ENCODE measurements around the gene PGAP6.

The PGAP6 gene

DNA sequence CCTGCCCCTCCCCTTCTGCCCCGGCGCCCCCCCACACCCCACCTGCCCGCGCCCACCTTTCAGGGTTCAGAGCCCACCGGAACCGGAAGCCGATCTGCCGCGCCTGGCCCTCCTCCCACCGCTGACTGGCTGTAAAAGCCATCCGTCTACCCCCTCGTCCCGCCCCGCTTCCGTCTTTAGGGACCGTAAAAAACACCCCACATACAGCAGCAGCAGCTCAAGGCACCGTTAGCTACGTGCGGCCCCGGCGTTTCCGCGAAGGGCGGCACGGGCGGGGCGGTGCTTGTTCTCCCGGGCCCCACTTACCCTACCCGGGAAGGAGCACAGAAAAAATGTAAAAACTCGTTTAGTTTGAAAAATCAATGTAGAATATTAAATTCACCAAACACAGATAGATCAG is 11.3 kb downstream of the PGAP6 start, which contains the start of gene MRPL28:
Gene MRPL28, minus strand, starts transcription at position 96 of the 400 bp plus-strand sequence. CDS start 320 bp downstream, outside the sequence.
- Histone ChIP-seq H3K27me3 (ENCODE audit: control insufficient read depth, insufficient read depth, low read length) (no peaks in the 10 kb centered on the region), H3K9me3 (ENCODE audit: control insufficient read depth, insufficient read depth, low read depth, low read length) (no peaks in the 10 kb centered on the region), H3K4me3 (ENCODE audit: low read depth, low read length) (peak within 1 kb of the TSS; percentile 65), H3K36me3 (ENCODE audit: control insufficient read depth, insufficient read depth, low read length) (peaks cover 66% of the 10 kb centered on the region), H3K9ac (ENCODE audit: low read length) (peak within 1 kb of the TSS; percentile 69), H3K27ac (ENCODE audit: low read depth, low read length) (peak within 1 kb of the TSS; percentile 16; the same call in 1 of the 2 replicates), H3K4me1 (ENCODE audit: control insufficient read depth, insufficient read depth, low read length) (peaks cover 12% of the 10 kb centered on the region; the same call in 1 of the 2 replicates)

DNA sequence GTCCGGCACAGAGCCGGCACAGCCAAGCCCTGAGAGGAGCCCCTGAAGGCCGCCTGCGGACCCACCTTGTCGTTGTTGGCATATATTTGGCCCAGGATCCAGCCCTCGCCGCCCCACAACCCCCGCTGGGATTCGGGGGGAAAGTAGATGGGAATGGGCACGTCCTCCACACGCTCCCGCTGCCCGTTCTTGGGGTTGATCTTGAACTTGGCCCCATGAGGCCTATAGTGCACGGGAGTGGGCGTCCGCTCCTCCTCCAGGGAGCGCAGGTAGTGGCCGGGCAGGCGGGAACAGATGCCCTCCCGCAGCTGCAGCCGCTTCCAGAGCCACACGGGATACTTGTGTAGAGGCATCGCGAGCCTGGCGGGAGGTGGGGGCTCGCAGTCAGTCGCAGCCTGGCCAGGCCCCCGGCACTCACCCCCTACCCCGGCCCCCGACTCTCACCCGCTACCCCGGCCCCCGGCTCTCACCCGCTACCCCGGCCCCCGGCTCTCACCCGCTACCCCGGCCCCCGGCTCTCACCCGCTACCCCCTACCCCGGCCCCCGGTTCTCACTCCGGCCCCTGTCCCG is 11.8 kb downstream of the PGAP6 start:
- Histone ChIP-seq H3K36me3 (ENCODE audit: control insufficient read depth, insufficient read depth, low read length) (peaks cover 62% of the 10 kb centered on the region), H3K4me3 (ENCODE audit: low read depth, low read length) (peak overlapping the region; percentile 65), H3K27me3 (ENCODE audit: control insufficient read depth, insufficient read depth, low read length) (no peaks in the 10 kb centered on the region), H3K9me3 (ENCODE audit: control insufficient read depth, insufficient read depth, low read depth, low read length) (no peaks in the 10 kb centered on the region), H3K27ac (ENCODE audit: low read depth, low read length) (no peak overlapping the region), H3K9ac (ENCODE audit: low read length) (peak overlapping the region; percentile 69), H3K4me1 (ENCODE audit: control insufficient read depth, insufficient read depth, low read length) (peaks cover 12% of the 10 kb centered on the region; the same call in 1 of the 2 replicates)

DNA sequence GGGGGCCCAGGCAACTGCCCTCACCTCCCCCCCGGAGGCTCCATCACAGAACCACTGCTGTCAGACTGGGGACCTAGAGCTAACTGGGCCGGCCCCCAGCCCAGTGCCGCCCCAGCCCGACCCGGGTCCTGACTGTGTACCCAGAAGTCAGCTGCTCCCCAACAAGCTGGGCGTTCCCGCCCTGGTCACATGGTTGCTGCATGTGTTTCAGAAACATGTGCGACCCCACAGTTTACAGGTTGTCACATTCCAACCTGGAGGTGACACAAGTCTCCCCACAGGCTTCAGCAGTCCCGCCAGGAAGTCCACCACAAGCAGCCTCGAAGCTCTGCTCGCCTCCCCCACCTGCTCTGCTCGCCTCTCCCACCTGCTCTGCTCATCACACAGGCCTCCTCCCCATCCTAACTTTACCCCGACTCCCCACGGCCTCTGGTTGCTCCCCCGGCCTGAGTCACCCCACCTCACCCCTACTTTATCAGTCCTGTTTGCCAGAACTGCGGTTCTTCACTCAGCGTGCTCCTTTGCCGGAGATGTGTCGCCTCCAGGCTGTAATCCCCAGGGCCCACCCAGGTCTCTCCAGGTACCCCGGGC is 12.4 kb downstream of the PGAP6 start:
- no peaks in the 10 kb centered on the region for H3K27me3 ChIP-seq (ENCODE audit: control insufficient read depth, insufficient read depth, low read length)
- peaks cover 56% of the 10 kb centered on the region for H3K36me3 ChIP-seq (ENCODE audit: control insufficient read depth, insufficient read depth, low read length)
- H3K4me1 ChIP-seq (ENCODE audit: control insufficient read depth, insufficient read depth, low read length), result peaks cover 12% of the 10 kb centered on the region; the same call in 1 of the 2 replicates
- H3K4me3 ChIP-seq (ENCODE audit: low read depth, low read length), result peak overlapping the region; percentile 65
- H3K9me3 ChIP-seq (ENCODE audit: control insufficient read depth, insufficient read depth, low read depth, low read length), result no peaks in the 10 kb centered on the region
- no peak overlapping the region for H3K27ac ChIP-seq (ENCODE audit: low read depth, low read length)
- peak overlapping the region; percentile 69 for H3K9ac ChIP-seq (ENCODE audit: low read length)

DNA sequence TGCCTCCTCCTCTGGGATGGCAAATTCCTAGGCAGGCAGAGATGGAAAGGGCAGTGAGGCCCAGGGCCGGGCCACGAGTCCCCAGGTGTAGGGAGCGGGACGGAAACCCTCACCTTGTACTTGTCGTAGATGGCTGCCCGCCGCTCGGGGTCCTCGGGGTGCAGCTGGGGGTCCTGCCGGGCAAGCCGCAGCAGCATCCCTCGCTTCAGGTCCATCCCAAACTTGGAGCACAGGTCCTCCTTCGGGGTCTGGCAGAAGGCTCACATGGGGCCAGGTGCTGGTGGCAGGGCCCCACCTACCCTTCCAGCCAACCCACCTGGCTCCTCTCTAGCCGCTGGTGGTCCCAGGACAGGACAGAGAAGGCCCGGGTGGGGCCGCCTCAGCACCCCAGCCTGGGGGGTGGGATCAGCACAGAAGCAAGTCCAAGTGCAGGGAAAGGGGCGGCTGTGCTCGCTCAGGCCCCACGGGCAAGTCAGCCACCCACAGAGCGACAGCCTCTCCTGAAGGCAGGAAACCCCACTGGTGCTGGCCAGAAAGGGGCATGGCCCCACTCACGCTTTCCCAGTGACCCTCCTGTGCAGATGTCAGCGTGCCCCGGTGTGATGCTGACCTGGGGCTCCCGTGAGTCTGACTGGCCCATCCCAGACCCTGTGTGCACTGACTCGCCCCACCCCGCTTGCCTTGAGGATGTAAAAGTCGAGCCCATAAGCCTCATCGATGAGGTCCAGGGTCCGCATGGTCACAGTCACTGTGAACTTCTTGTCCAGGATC is 13.2 kb downstream of the PGAP6 start:
- Histone ChIP-seq H3K4me3 (ENCODE audit: low read depth, low read length) (no peak overlapping the region), H3K9ac (ENCODE audit: low read length) (no peak overlapping the region), H3K4me1 (ENCODE audit: control insufficient read depth, insufficient read depth, low read length) (peaks cover 12% of the 10 kb centered on the region; the same call in 1 of the 2 replicates)

DNA sequence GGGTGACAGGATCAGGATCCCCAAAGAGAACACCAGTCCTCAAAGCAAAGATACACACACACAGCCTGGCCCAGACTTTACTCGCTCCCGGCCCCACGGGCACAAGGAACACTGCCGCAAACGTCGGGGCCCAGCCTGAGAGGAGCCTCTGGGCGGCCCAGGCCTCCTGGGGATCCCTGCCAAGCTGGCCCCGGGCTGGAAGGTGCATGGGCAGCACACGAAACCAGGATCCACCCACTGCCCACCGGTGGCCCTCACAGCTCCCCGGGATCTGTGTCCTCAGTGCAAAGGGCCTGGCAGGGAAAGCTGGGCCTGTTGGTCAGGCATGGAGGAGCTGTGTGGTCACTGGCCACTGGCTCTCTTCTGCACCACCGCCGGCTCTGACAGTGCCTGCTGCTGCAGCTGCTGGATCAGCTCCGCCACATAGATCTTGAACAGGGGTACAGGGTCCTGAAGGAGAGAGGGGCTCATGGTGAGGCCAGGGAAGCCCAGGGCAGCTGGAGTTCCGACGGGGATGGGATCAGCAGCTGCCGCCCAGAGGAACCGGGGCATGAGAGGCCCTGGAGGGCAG is 14.4 kb downstream of the PGAP6 start:
- H3K4me1 ChIP-seq (ENCODE audit: control insufficient read depth, insufficient read depth, low read length), result peaks cover 12% of the 10 kb centered on the region; the same call in 1 of the 2 replicates
- no peaks in the 10 kb centered on the region for H3K27me3 ChIP-seq (ENCODE audit: control insufficient read depth, insufficient read depth, low read length)
- no peak overlapping the region for H3K4me3 ChIP-seq (ENCODE audit: low read depth, low read length)
- H3K27ac ChIP-seq (ENCODE audit: low read depth, low read length), result no peak overlapping the region
- H3K9ac ChIP-seq (ENCODE audit: low read length), result no peak overlapping the region
- peaks cover 37% of the 10 kb centered on the region for H3K36me3 ChIP-seq (ENCODE audit: control insufficient read depth, insufficient read depth, low read length)
- H3K9me3 ChIP-seq (ENCODE audit: control insufficient read depth, insufficient read depth, low read depth, low read length), result no peaks in the 10 kb centered on the region

More for the DNA sequence above, 13.2 kb downstream of the PGAP6 start:
- H3K36me3 ChIP-seq (ENCODE audit: control insufficient read depth, insufficient read depth, low read length), result peaks cover 48% of the 10 kb centered on the region
- no peaks in the 10 kb centered on the region for H3K9me3 ChIP-seq (ENCODE audit: control insufficient read depth, insufficient read depth, low read depth, low read length)
- no peaks in the 10 kb centered on the region for H3K27me3 ChIP-seq (ENCODE audit: control insufficient read depth, insufficient read depth, low read length)
- no peak overlapping the region for H3K27ac ChIP-seq (ENCODE audit: low read depth, low read length)

DNA sequence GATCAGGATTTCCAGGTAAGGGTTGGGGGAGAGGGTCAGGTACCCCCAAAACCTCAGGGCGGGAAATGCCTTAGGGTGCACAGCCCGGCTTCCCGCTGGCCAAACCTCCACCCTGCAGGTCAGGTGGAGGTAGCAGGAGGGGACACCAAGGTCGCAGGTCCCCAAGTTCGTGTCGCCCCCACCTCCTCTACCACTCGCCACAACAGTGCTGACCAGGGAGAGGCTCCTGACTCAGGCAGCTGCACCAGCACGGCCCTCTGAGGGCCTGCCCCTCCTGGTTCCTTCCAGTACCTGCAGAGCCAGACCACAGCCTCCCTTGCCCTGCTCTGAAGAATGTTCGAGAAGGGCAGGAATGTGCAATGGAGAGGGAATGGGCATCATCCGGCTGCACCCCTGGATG is 15.3 kb downstream of the PGAP6 start:
- Histone ChIP-seq H3K9ac (ENCODE audit: low read length) (no peak overlapping the region), H3K9me3 (ENCODE audit: control insufficient read depth, insufficient read depth, low read depth, low read length) (no peaks in the 10 kb centered on the region), H3K27ac (ENCODE audit: low read depth, low read length) (no peak overlapping the region), H3K27me3 (ENCODE audit: control insufficient read depth, insufficient read depth, low read length) (no peaks in the 10 kb centered on the region), H3K36me3 (ENCODE audit: control insufficient read depth, insufficient read depth, low read length) (peaks cover 27% of the 10 kb centered on the region), H3K4me1 (ENCODE audit: control insufficient read depth, insufficient read depth, low read length) (peaks cover 12% of the 10 kb centered on the region; the same call in 1 of the 2 replicates), H3K4me3 (ENCODE audit: low read depth, low read length) (no peak overlapping the region)

DNA sequence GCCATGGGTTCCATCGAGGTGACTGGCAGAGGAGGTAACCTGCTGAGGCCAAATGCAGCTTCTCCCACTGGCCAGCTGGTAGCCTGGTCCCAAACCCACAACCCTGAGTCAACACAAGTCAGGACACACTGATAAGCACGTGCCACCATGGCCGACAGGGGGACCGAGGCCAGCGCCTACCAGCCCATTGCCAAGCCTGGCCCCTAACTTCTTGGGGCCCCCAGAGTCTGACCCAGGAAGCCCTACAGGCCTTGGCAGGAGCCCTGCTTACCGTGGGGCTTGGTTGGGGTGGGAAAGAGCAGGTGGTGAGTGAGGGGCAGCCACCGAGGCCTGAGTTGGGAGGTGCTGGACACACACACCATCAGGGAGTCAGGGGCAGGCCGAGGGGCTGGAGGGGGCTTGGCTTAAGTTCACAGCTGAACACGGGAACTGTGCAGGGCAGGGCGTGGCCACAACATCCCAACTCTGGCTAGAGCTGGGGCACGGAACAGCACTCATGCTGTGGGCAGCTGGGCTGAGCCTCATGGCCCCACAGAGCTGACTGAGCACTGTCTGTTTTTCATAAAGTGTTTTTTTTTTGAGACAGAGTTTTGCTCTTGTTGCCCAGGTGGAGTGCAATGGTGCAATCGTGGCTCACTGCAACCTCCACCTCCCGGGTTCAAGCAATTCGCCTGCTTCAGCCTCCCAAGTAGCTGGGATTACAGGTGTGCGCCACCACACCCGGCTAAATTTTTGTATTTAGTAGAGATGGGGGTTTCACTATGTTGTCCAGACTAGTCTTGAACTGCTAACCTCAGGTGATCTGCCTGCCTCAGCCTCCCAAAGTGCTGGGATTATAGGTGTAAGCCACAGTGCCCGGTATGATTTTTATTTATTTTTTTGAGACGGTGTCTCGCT is 16.9 kb downstream of the PGAP6 start:
- Histone ChIP-seq H3K4me1 (ENCODE audit: control insufficient read depth, insufficient read depth, low read length) (peaks cover 6% of the 10 kb centered on the region; the same call in 1 of the 2 replicates), H3K4me3 (ENCODE audit: low read depth, low read length) (no peak overlapping the region), H3K27me3 (ENCODE audit: control insufficient read depth, insufficient read depth, low read length) (no peaks in the 10 kb centered on the region), H3K9ac (ENCODE audit: low read length) (no peak overlapping the region), H3K9me3 (ENCODE audit: control insufficient read depth, insufficient read depth, low read depth, low read length) (no peaks in the 10 kb centered on the region), H3K36me3 (ENCODE audit: control insufficient read depth, insufficient read depth, low read length) (peaks cover 27% of the 10 kb centered on the region), H3K27ac (ENCODE audit: low read depth, low read length) (no peak overlapping the region)

DNA sequence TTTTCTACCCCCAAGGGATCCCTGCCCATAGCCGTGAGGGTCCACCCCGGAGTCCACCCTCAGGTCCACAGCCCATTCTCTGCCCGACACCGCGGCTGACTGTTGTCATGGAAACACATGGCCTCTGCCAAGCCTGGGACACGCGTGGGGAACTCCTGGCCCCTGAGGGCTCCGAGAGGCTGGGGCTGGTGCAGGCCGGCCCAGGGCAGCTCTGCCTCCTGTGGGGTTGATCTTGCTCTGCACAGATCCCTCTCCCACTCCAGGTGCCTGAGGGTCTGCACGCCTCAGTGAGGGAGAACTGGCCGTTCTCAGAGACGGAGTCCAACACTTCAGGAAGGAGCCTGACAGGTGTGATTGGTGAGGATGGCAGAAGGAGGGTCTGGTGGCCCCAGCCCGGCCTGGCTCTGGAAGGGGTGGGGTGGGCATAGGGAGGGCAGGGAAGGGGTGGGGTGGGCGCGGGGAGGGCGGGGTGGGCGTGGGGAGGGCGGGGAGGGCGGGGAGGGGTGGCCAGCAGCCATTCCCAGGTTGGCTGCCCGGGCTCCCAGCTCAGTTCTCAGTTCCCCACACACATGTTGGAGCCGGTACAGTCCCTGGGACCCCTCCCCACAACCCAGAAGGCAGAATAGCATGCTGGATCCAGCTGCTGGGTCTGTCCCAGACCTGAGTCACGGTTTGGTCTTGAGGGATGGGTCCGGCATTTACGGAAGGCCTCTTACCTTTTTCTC is 17.9 kb downstream of the PGAP6 start:
- H3K27ac ChIP-seq (ENCODE audit: low read depth, low read length), result no peak overlapping the region
- H3K9ac ChIP-seq (ENCODE audit: low read length), result no peak overlapping the region
- no peaks in the 10 kb centered on the region for H3K27me3 ChIP-seq (ENCODE audit: control insufficient read depth, insufficient read depth, low read length)
- H3K9me3 ChIP-seq (ENCODE audit: control insufficient read depth, insufficient read depth, low read depth, low read length), result no peaks in the 10 kb centered on the region
- no peaks in the 10 kb centered on the region for H3K4me1 ChIP-seq (ENCODE audit: control insufficient read depth, insufficient read depth, low read length)
- peaks cover 25% of the 10 kb centered on the region for H3K36me3 ChIP-seq (ENCODE audit: control insufficient read depth, insufficient read depth, low read length)
- no peak overlapping the region for H3K4me3 ChIP-seq (ENCODE audit: low read depth, low read length)

DNA sequence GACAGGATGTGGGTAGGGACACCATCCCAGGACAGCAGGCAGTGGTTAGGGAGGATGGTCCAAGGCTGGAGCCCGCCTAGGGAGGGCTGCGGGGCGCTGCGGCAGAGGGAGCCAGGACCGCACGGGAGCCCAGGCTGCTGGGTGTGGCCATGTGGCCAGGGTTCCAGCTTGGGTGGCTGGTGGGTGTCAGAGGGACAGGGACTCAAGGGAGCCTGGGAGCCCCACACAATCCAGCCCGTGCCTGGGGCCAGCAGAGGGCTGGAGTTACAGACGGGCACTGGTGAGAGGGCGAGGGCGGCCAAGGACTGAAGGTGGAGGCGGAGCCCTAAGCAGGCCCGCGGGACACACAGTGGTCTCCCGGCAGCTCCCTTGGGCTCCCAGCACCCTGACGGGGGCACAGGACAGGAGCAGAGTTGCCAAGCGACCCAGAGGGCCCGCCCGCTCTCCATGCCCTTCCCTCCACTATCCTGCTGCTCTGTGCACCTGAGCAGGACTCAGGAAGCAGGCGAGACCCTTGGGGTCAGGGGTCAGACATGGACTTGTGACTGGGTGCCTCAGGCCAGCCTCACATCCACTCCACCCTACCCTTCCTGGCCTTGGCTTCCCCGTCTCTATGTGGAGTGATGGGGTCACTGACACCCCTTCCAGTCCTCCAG is 18.5 kb downstream of the PGAP6 start:
- Histone ChIP-seq H3K36me3 (ENCODE audit: control insufficient read depth, insufficient read depth, low read length) (peaks cover 19% of the 10 kb centered on the region), H3K27ac (ENCODE audit: low read depth, low read length) (no peak overlapping the region), H3K4me3 (ENCODE audit: low read depth, low read length) (no peak overlapping the region), H3K9ac (ENCODE audit: low read length) (no peak overlapping the region), H3K27me3 (ENCODE audit: control insufficient read depth, insufficient read depth, low read length) (no peaks in the 10 kb centered on the region), H3K9me3 (ENCODE audit: control insufficient read depth, insufficient read depth, low read depth, low read length) (no peaks in the 10 kb centered on the region), H3K4me1 (ENCODE audit: control insufficient read depth, insufficient read depth, low read length) (no peaks in the 10 kb centered on the region)

Measured in HUES6 (cell line).